H9 (cell line): ENCODE data around the gene PLXNB2. TPM values are rescaled to one million over a fixed set of nuclear protein-coding genes. Genes with fewer than 3 reads are reported as not detected.

ENCODE experiments used
- DNase-seq: peaks from one replicate; pipeline ENCODE4 v3.0.0-alpha.2; 2017
- H2AFZ ChIP-seq: one replicate; pipeline ENCODE4 v1.6.1; 2013; ENCODE audit warnings: mild to moderate bottlenecking, low read length, control low read depth, moderate library complexity
- H2AK5ac ChIP-seq: 2 replicates; pipeline ENCODE4 v1.6.1; 2013; ENCODE audit warnings: low read length, control low read depth, mixed read lengths; ENCODE audit not compliant: insufficient read length
- H2BK120ac ChIP-seq: one replicate; pipeline ENCODE4 v1.6.1; 2013; ENCODE audit warnings: low read depth, mild to moderate bottlenecking, low read length, control low read depth, inconsistent platforms; ENCODE audit not compliant: poor library complexity, severe bottlenecking
- H2BK12ac ChIP-seq: 2 replicates; pipeline ENCODE4 v1.6.1; 2013; ENCODE audit warnings: low read length, control low read depth, mixed read lengths, low read depth; ENCODE audit not compliant: insufficient read length
- H2BK15ac ChIP-seq: 2 replicates; pipeline ENCODE4 v1.6.1; 2013; ENCODE audit warnings: low read depth, low read length, control low read depth
- H2BK20ac ChIP-seq: one replicate; pipeline ENCODE4 v1.6.1; 2013; ENCODE audit warnings: low read depth, mild to moderate bottlenecking, low read length, control low read depth, inconsistent platforms; ENCODE audit not compliant: poor library complexity, severe bottlenecking
- H2BK5ac ChIP-seq: 2 replicates; pipeline ENCODE4 v1.6.1; 2013; ENCODE audit warnings: low read length, control low read depth, mixed read lengths; ENCODE audit not compliant: insufficient read length
- H3K14ac ChIP-seq: 2 replicates; pipeline ENCODE4 v1.6.1; 2013; ENCODE audit warnings: low read length, control low read depth; ENCODE audit not compliant: insufficient read depth
- H3K18ac ChIP-seq: 2 replicates; pipeline ENCODE4 v1.6.1; 2013; ENCODE audit warnings: low read depth, mild to moderate bottlenecking, mixed read lengths, low read length, control low read depth; ENCODE audit not compliant: insufficient read length
- H3K23ac ChIP-seq: 2 replicates; pipeline ENCODE4 v1.6.1; 2013; ENCODE audit warnings: low read length, control low read depth, mixed read lengths, low read depth; ENCODE audit not compliant: insufficient read length
- H3K23me2 ChIP-seq: 2 replicates; pipeline ENCODE4 v1.6.1; 2013; ENCODE audit warnings: low read depth, mild to moderate bottlenecking, mixed read lengths, low read length, control low read depth; ENCODE audit not compliant: insufficient read length, poor library complexity, severe bottlenecking
- H3K27ac ChIP-seq: 2 replicates; pipeline ENCODE4 v1.5.1; 2013; ENCODE audit warnings: low read length, control low read depth, mixed read lengths, low read depth; ENCODE audit not compliant: insufficient read length
- H3K27me3 ChIP-seq: 2 replicates; pipeline ENCODE4 v1.6.1; 2013; ENCODE audit warnings: low read length, control low read depth, inconsistent platforms; ENCODE audit not compliant: insufficient read depth
- H3K4ac ChIP-seq: 2 replicates; pipeline ENCODE4 v1.6.1; 2013; ENCODE audit warnings: low read depth, mild to moderate bottlenecking, control low read depth, inconsistent platforms, low read length, moderate library complexity
- H3K4me1 ChIP-seq: 2 replicates; pipeline ENCODE4 v1.6.1; 2013; ENCODE audit warnings: low read length, control low read depth, inconsistent platforms; ENCODE audit not compliant: insufficient read depth
- H3K4me2 ChIP-seq: 2 replicates; pipeline ENCODE4 v1.6.1; 2013; ENCODE audit warnings: low read length, control low read depth, mixed read lengths; ENCODE audit not compliant: insufficient read length, insufficient read depth
- H3K56ac ChIP-seq: 2 replicates; pipeline ENCODE4 v1.6.1; 2013; ENCODE audit warnings: low read depth, mild to moderate bottlenecking, mixed read lengths, low read length, control low read depth; ENCODE audit not compliant: insufficient read length
- H3K79me1 ChIP-seq: 2 replicates; pipeline ENCODE4 v1.6.1; 2013; ENCODE audit warnings: low read depth, mild to moderate bottlenecking, moderate library complexity, low read length, control low read depth, inconsistent platforms; ENCODE audit not compliant: insufficient read depth, poor library complexity, severe bottlenecking
- H3K79me2 ChIP-seq: 2 replicates; pipeline ENCODE4 v1.6.1; 2013; ENCODE audit warnings: low read length, control low read depth, inconsistent platforms; ENCODE audit not compliant: insufficient read depth
- H3K9ac ChIP-seq: 2 replicates; pipeline ENCODE4 v1.6.1; 2013; ENCODE audit warnings: low read length, control low read depth, mixed read lengths; ENCODE audit not compliant: insufficient read length; ENCODE audit errors: extremely low read depth
- H3K9me3 ChIP-seq: one replicate; pipeline ENCODE4 v1.6.1; 2013; ENCODE audit warnings: low read depth, low read length, inconsistent platforms; ENCODE audit not compliant: control insufficient read depth
- H3T11ph ChIP-seq: one replicate; pipeline ENCODE4 v1.6.1; 2013; ENCODE audit warnings: mild to moderate bottlenecking, low read length, control low read depth, inconsistent platforms
- H4K20me1 ChIP-seq: one replicate; pipeline ENCODE4 v1.6.1; 2013; ENCODE audit not compliant: control insufficient read depth, insufficient read length, insufficient read depth
- H4K5ac ChIP-seq: 2 replicates; pipeline ENCODE4 v1.6.1; 2013; ENCODE audit warnings: low read depth, mild to moderate bottlenecking, mixed read lengths, low read length, control low read depth; ENCODE audit not compliant: insufficient read length
- H4K8ac ChIP-seq: replicated peaks from 2 replicates; pipeline ENCODE4 v1.6.1; 2013; ENCODE audit warnings: low read length, control low read depth, mixed read lengths, low read depth; ENCODE audit not compliant: insufficient read length
- H4K91ac ChIP-seq: 2 replicates; pipeline ENCODE4 v1.6.1; 2013; ENCODE audit warnings: low read depth, mild to moderate bottlenecking, moderate library complexity, mixed read lengths, low read length, control low read depth; ENCODE audit not compliant: insufficient read length
- H3K27ac Mint-ChIP-seq, 3 experiments: 2 replicates in 2 of 3; 3 replicates in 1 of 3; pipeline ENCODE4 v1.8.0; 2020 to 2021; ENCODE audit warnings: mixed read lengths in 3 of 3, mild to moderate bottlenecking in 1 of 3, moderate library complexity in 1 of 3
- H3K27me3 Mint-ChIP-seq: 2 replicates; pipeline ENCODE4 v1.8.0; 2021; ENCODE audit warnings: low read depth, mild to moderate bottlenecking, moderate library complexity, mixed read lengths
- H3K36me3 Mint-ChIP-seq, 3 experiments: 2 replicates in 2 of 3; 3 replicates in 1 of 3; pipeline ENCODE4 v1.8.0; 2020 to 2021; ENCODE audit warnings: low read depth in 3 of 3, mixed read lengths in 3 of 3; ENCODE audit not compliant: insufficient read depth in 1 of 3
- H3K4me1 Mint-ChIP-seq, 2 experiments: 2 replicates each; pipeline ENCODE4 v1.8.0; 2020; ENCODE audit warnings: mixed read lengths in 2 of 2
- H3K4me3 Mint-ChIP-seq, 2 experiments: 2 replicates in 1 of 2; 3 replicates in 1 of 2; pipeline ENCODE4 v1.8.0; 2020 to 2021; ENCODE audit warnings: mild to moderate bottlenecking in 2 of 2, mixed read lengths in 2 of 2, moderate library complexity in 1 of 2
- H3K9me3 Mint-ChIP-seq, 2 experiments: 2 replicates in 1 of 2; 3 replicates in 1 of 2; pipeline ENCODE4 v1.8.0; 2020; ENCODE audit warnings: mild to moderate bottlenecking in 2 of 2, mixed read lengths in 2 of 2, moderate library complexity in 1 of 2
- WGBS: extraction: QIAGEN DNeasy Blood & Tissue Kit; methylation state at CpG from one replicate; pipeline ENCODE4 v1.1.7; 2013; ENCODE audit warnings: missing lambda C conversion rate, low lambda C conversion rate, mixed read lengths; ENCODE audit not compliant: insufficient read length; ENCODE audit errors: extremely low coverage; 5-methylcytosine and 5-hydroxymethylcytosine counted together
- total RNA-seq: library from RNA; stranded (reverse); gene quantifications from 2 replicates; pipeline ENCODE4 v1.2.1, GENCODE V29; 2021
- TF ChIP-seq, protein P1 (sequence below): fragments of 200-600 bp; sonication (generic); conservative IDR thresholded peaks from 3 replicates; pipeline ENCODE4 v1.8.0; 2021; ENCODE audit warnings: antibody characterized with exemption, mild to moderate bottlenecking

PLXNB2 gene
- total RNA-seq, 1 experiment from 2014 or later: 87.6 TPM

DNA sequence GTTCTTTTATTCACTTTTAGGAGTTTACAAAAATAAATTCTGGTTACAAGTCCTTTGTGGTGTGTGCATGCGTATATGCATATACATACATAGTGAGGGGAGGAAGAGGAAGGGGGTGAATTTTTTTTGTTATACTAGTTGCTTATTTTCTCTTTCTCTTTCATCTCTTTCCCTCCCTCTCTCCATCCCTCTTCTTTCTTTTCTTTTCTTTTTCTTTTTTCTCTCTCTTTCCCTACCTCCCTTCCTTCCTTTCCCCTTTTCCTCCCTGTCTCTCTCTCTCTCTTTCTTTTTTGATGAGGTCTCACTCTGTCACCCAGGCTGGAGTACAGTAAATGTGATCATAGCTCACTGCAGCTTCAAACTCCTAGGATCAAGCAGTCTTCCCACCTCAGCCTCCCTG lies 49.8 kb upstream of the PLXNB2 start:
- Histone ChIP-seq H3K4me2 (no peak overlapping the region), H3K23me2 (no peaks in the 10 kb centered on the region), H2BK5ac (no peak overlapping the region), H2AFZ (no peak overlapping the region), H3K18ac (no peak overlapping the region), H3K9me3 (no peaks in the 10 kb centered on the region), H2AK5ac (no peak overlapping the region), H4K5ac (no peak overlapping the region), H3K79me2 (peaks cover 6% of the 10 kb centered on the region; the same call in 1 of the 2 replicates), H3K56ac (no peak overlapping the region), H3K27me3 (no peaks in the 10 kb centered on the region), H2BK20ac (no peak overlapping the region), H2BK15ac (no peak overlapping the region), H3K4ac (no peak overlapping the region), H3K9ac (no peak overlapping the region), H4K91ac (no peak overlapping the region), H4K20me1 (no peaks in the 10 kb centered on the region), H2BK12ac (no peak overlapping the region), H2BK120ac (no peak overlapping the region), H3K23ac (no peak overlapping the region), H4K8ac (no peak overlapping the region), H3T11ph (no peak overlapping the region), H3K79me1 (no peaks in the 10 kb centered on the region), H3K4me1 (no peaks in the 10 kb centered on the region), H3K14ac (no peak overlapping the region), H3K27ac (no peak overlapping the region)
- Mint-ChIP-seq H3K36me3 (peaks cover 7 to 17% (median 9%) of the 10 kb centered on the region in 3 experiments; a peak in 5 of 7 replicates), H3K9me3 (no peaks in the 10 kb centered on the region), H3K4me3 (no peak overlapping the region), H3K27me3 (no peaks in the 10 kb centered on the region), H3K4me1 (peaks cover 0 to 2% of the 10 kb centered on the region in 2 experiments; a peak in 2 of 4 replicates), H3K27ac (peak overlapping the region in 1 of 3 experiments; percentile 27; a peak in 1 of 7 replicates)
- WGBS: no CpG with 5 or more reads among the region's 1 CpG
- DNase-seq: no peak
- TF ChIP-seq, protein P1, sequence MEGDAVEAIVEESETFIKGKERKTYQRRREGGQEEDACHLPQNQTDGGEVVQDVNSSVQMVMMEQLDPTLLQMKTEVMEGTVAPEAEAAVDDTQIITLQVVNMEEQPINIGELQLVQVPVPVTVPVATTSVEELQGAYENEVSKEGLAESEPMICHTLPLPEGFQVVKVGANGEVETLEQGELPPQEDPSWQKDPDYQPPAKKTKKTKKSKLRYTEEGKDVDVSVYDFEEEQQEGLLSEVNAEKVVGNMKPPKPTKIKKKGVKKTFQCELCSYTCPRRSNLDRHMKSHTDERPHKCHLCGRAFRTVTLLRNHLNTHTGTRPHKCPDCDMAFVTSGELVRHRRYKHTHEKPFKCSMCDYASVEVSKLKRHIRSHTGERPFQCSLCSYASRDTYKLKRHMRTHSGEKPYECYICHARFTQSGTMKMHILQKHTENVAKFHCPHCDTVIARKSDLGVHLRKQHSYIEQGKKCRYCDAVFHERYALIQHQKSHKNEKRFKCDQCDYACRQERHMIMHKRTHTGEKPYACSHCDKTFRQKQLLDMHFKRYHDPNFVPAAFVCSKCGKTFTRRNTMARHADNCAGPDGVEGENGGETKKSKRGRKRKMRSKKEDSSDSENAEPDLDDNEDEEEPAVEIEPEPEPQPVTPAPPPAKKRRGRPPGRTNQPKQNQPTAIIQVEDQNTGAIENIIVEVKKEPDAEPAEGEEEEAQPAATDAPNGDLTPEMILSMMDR: no peak
